Endometrial microvascular endothelial cells (primary cell): ENCODE data around the gene BPIFA3. TPM values are rescaled to one million over a fixed set of nuclear protein-coding genes. Genes with fewer than 3 reads are reported as not detected.
"Not testable (repeated sequence)": the region's sequence is repeated elsewhere in the genome, so short reads cannot be mapped to it uniquely, and the experiment has no call there.

Source experiments
- in situ Hi-C: cut with HindIII; loops from 2 replicates; pipeline ENCODE4 v1.10.0; 2017; ENCODE audit warnings: low sequenced_read_pairs, low pct_unique_long_range_greater_than_20kb; ENCODE audit errors: inconsistent ontology term
- total RNA-seq: library from RNA; depleted of rRNA; stranded (reverse); fragments of >200 nt; gene quantifications from one replicate; pipeline ENCODE4 v1.2.3, GENCODE V29; 2015; ENCODE audit errors: inconsistent ontology term

The BPIFA3 gene
- not detected for total RNA-seq

DNA sequence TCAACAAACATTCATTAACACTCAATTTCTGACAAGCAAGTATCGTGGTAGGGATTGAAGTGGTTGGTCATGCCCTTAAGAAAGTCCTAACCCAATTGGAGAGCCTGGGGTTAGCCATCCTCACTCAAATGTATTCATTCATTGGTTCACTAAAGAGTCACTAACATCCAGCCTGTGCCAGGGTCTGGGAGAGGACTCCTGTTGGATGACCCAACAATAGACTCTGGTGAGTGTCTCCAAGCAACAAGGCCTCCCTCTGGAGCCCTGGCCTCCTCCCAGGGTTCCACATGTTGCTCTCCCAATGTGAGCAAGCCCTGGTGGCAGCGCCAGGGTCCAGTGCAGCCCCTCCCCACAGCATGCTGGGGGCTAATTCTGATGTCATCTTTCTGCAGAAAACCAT is at the start of gene BPIFA3:
Gene BPIFA3, plus strand, starts transcription at position 301 of the 400 bp plus-strand sequence. CDS start 185 bp downstream, outside the sequence.
- in situ Hi-C loops = no loop called here

DNA sequence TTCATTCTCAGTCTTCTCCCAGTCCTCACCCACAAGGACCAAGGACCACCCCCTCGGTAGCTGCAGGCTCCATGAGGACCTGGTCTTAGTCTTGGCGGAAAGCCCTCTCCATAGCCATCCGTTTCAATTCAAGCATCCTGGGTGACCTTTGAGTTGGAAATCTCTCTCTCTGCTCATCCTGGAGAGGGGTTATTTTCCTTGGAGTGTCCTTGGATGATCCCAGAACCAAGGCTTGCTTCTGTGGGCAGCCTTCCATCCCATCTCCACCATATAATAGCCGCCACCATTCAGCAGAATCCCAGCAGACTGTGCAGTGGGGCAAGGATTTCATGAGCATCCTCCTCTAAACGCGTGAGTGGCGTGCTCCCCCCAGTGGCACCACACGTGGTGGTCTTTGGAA is 49.3 kb upstream of the BPIFA3 start, which contains the start of gene BPIFA2:
Gene BPIFA2, plus strand, starts transcription at position 301 of the 400 bp plus-strand sequence. CDS start 987 bp downstream, outside the sequence.
- in situ Hi-C loops = no loop called here

DNA sequence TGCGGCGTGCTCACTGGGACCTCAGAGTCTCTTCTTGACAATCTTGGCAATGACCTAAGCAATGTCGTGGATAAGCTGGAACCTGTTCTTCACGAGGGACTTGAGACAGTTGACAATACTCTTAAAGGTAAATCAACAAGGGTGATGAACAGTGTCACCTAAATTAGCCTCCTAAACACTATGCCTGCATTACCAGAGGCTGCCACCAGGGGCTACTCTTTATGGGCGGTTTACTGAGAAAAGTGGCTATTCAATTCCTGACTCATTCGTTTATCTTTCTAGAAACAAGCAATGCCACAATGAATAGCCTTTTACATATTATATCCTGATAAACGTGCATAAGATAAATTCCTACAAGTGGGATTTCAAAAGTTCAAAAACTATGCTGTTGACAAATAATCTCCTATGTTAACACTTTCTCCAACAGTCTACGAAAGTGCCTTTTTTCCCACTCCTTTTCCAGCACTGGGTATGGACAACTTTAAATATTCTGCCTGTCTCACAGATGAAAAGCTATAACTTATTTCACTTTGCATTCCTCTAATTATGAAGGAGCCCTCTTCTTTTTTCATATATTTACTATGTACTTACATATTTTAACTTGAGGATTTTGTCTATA is 47.9 kb upstream of the BPIFA3 start:
- in situ Hi-C loops = no loop called here

DNA sequence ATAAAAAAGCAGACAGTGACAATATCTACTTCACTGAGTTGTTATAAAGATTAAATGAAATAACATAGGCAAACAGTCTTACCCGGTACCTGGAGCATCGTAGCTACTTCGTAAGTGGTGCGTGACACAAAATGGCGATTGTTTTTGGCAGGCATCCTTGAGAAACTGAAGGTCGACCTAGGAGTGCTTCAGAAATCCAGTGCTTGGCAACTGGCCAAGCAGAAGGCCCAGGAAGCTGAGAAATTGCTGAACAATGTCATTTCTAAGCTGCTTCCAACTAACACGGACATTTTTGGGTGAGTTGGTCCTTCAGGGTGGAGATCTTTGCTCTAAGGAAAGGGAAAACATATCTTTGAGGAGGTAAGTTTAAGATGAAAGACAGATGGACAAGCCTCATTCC is 44.4 kb upstream of the BPIFA3 start:
- in situ Hi-C loops = no loop called here

DNA sequence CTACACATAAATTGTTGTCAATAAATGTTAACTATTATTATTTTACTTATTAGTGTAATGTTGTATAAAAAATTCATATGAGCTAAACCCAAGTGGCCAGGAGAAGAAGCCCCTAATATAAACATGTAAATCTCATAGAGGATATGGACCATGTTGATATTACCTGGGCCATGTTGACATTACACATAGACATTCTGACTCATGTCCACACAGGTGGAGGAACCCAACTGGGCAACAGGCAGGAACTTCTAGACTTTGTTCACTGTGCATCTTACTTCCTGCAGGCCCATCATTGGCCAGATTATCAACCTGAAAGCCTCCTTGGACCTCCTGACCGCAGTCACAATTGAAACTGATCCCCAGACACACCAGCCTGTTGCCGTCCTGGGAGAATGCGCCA is 42.0 kb upstream of the BPIFA3 start:
- in situ Hi-C loops = no loop called here

DNA sequence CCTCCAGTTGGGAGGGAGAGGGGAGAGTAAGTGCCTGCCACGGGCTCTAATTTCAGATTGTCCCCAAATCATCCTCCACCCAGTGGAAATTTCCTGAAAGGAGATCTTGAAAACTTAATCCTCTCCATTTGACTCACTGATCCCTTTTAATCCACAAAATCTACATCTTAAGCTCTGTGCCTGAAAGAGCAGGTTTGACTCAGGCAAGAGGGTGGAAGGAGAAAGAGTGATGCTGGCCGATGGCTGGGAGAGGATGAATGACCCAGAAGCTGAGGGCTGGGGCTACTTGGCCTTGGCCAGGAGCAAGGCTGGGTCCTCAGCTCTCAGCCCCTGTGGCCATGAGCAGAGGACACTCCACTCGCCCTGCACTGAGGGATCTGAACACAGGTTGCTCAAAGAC is 41.1 kb upstream of the BPIFA3 start:
- in situ Hi-C loops = no loop called here

DNA sequence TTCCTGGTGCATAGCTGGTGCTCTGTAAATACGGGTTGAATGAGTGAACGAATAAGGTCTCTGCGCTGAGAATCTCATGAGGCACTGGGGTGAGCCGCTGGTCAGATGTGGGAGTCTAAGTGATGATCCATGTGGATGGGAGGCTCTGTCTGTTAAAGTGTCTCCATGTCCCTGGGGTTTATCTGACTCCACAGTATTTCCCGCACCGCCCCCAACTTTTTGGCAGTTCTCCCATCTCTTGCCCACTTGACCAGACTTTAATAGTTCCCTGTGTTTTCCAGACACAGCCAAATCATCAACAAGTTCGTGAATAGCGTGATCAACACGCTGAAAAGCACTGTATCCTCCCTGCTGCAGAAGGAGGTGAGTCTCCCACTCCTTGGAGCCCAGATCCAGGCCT is 39.3 kb upstream of the BPIFA3 start:
- in situ Hi-C loops = no loop called here

DNA sequence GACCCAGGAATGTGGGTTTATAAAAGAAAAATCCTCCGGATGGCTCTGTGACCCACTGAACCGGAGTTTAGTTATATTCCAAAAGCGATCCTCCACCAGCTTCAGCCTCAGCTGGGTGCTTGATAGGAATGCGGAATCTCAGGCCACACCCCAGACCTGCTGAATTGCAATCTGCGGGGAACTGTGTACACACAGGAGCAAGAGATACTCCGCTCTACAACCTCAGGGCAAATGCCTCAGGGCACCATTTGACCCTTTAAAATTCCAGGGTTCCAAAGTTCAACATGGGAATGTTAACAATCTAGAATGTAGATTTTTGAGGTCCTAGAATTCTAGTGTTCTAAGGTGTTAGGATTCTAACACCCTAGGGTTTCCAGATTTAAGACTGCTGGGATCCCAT is 38.4 kb upstream of the BPIFA3 start:
- in situ Hi-C loops = no loop called here

DNA sequence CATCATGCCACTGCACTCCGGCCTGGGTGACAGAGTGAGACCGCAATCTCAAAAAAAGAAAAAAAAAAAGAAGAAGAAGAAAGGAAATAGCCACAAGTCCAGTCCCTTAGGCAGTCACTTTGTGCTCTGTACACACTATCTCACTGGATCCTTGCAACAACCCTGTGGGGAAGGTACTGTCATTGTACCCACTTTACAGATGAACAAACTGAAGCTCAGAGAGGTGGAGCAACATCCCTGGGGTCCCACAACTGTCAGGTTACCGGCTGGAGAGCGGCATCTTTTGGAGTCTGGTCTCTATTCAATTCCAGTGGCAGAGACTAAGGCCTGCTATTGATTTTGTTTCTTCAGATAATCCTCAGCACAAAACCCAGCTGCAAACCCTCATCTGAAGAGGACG is 37.0 kb upstream of the BPIFA3 start:
- in situ Hi-C loops = no loop called here

DNA sequence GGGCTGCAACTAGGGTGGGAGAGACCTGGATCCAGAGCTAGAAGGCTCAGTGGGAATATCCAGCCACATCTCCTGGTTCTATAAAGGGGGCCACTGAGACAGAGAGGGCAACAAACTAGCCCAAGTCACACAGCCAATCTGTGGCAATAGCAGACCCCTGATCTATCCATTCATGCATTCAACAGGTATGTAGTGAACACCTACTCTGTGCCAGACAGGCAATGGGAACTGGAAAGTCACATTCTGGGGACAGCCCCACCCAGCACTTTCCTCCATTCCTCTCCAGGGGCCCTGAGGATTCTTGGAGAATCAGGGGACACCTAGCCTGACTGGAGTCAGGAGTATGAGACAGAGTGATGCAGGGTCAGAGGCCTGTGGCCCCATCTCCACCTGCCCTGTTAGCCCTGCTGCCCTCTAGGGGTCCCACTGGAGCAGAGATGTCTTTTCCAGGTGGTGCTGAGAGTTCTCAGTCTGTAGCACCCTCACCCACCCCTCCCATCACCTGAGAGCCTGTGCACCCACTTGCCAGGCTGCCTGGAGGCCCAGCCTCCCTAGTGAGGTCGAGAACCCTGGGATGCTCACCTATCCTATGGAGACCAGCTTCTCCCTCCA is 35.6 kb upstream of the BPIFA3 start:
- in situ Hi-C loops = no loop called here

DNA sequence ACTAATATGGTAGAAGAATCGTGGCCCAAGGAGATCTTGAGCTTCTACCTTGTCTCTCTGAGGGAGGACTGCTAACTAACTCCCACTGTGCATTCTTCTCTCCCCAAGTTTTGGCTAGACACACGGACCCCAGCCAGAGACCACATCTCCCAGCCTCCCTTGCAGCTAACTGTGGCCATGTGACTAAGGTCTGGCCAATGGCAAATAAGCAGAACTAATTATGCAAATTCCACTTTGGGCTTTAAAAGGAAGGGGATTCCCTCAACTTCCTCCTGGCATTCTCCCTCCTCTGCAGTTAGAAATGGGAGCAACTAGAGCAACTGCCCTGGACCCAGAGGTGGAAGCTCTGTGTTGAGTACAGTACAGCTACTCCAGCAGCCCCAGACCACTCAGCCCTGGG is 33.8 kb upstream of the BPIFA3 start:
- in situ Hi-C loops = no loop called here

DNA sequence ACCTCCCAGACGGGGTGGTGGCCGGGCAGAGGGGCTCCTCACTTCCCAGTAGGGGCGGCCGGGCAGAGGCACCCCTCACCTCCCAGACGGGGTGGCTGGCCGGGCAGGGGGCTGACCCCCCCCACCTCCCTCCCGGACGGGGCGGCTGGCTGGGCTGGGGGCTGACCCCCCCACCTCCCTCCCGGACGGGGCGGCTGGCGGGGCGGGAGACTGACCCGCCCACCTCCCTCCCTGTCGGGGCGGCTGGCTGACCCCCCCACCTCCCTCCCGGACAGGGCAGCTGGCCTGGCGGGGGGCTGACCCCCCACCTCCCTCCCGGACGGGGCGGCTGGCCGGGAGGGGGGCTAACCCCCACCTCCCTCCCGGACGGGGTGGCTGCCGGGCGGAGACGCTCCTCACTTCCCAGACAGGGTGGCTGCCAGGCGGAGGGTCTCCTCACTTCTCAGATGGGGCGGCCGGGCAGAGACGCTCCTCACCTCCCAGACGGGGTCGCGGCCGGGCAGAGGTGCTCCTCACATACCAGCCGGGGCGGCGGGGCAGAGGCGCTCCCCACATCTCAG is 32.0 kb upstream of the BPIFA3 start:
- in situ Hi-C loops = not testable (repeated sequence)

DNA sequence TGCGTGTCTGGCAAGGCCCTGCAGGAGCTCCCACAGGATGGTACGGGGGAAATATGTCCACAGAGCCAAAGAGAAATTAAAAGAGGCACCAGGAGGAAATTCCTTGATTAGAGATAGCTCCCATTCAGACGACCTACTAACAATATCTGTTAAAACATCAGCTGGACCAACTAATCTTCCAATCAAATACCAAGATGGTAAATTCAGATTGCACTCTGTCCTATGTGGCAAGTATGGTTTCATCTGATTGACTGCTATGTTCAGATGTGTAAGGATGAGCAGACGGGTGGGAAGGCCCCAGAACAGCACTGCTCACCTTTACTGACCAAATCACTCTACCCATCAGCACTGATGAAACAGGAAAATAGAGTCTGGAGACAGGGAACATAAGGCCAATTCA is 29.7 kb upstream of the BPIFA3 start:
- in situ Hi-C loops = no loop called here

DNA sequence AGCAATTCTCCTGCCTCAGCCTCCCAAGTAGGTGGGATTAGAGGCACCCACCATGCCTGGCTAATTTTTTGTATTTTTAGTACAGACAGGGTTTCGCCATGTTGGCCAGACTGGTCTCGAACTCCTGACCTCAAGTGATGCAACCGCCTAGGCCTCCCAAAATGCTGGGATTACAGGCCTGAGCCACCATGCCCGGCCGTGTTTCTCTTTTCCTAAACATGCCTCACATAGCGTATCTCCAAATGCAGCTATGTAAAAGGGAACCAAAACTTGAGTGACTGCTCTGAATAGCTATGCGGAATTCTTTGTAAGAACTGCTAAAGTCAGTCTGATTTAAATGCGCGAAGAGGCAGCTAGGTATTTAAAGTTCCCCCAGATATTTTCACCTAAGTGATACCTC is 28.7 kb upstream of the BPIFA3 start:
- in situ Hi-C loops = no loop called here

DNA sequence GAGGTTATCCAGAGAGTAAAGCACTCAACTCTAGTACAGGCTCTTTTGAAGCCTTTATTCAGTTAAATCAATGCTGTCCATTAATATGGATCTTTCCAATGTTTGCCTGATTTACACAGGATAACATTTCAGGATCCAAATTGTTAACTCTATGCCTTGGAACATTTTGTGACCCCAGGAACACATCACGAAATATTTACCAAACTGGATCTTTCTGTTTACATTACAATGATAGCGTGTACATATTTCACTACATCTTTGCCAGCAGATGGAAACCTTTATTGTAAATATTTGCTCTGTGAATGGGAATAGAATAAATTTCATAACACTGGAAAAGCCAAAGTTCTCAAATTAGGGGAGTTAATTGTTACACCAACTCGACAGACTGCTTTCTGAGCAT is 25.7 kb upstream of the BPIFA3 start:
- in situ Hi-C loops = no loop called here

DNA sequence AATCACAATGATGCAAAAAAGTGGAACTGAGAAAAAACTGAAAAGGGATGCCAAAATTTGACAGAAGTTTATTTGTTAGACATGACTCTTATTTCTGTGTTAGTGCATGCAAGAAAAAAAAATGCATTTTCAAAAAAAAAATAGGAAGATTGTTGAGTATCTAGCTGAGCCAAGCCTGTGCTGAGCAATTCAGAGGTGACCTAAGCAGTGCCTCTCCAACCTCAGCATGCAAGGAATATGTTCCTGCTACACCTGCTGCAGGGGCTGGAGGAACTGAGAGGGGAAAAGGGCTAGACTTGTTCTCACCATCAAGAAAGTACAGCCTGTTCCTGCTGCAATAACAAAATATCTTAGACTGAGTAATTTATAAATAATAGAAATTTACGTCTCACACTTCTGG is 25.2 kb upstream of the BPIFA3 start:
- in situ Hi-C loops = no loop called here

DNA sequence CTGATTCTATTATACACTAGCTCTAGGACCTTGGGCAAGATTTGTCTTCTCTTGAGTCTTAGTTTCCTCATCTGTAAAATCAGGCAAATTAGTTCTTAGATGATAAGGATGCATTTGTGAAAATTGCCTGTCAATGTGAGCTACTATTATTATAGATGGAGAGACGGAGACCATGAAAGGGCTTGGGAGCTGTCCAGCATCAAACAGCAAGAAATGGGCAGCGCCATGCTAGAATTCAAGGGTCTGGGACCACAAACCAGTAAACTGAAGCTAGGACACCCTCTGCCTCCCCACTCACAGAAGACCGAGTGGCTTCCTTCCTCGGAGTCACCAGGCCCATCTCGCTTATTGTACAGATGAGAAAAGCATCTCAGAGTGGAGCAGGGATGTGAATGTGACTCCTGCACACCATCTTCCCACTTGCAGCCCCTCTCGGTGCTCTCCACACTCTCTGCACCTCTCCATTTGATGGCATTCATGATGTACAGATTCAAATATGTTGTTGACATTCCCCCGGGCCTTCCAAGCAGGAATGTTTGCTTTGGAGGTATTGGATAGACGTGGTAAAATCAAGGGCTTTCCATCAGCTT is 24.1 kb upstream of the BPIFA3 start:
- in situ Hi-C loops = no loop called here

DNA sequence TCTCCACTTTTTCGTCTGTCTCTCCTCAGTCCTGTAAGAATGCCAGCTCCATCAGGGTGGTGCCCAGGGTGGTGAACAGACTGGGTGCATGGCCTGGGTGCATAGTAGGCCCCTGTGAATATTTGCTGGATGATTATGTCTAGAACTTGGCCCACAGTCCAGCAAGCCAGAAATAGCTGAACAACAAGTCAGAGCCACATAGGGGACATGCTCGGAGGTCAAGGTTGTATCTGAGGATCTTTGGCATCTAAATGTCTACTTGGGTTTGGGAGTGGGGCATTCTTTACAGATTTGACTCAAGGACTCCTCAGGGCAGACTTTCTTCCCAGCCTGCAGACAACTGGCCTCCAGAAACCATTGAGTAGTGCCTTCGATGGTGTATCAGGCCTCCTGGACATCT is 18.1 kb upstream of the BPIFA3 start:
- in situ Hi-C loops = no loop called here

DNA sequence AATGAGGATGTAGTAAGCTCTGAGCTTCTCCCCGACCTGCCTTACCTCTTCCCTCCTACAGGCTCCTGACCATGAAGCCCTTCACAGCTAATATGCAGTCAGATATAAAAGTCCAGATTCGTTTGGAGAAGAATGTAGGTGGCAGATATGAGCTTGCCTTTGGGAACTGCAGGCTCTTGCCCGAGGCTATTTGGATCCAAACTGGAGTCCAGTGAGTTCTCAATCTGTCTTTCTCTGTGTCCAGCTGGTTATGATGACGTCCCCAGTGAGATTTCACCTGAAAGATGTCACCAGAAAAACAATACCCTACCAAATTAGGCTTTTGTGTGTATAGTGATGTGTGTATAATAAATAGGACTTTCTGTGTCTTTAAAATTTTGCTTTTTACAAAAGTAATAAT is 14.7 kb upstream of the BPIFA3 start:
- in situ Hi-C loops = no loop called here

DNA sequence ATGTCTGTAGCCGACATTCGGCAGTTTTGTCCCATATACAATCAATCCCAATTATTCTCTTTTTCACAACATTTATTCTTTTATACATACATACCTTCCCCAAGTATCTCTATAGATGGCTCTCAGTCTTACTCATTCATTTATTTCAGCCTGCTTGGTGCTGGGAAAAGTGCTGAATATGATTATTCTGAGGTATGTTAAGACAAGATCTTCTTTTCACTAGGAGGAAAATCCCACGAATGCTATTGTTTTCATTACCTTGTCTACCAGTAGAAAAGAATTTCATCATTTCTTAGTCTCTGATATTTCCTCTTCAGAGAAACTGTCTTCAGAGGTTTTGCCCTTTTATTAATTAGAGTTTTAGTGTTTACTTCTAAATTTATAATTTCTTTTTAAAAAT is 13.7 kb upstream of the BPIFA3 start:
- in situ Hi-C loops = no loop called here
